ENCODE measurements around the gene HDAC4. TPM values are rescaled to one million over a fixed set of nuclear protein-coding genes. Genes with fewer than 3 reads are reported as not detected.

HDAC4 gene
- total and polyA plus RNA-seq, 4 donors: 2.9 to 37.2 (median 4.4) TPM

DNA sequence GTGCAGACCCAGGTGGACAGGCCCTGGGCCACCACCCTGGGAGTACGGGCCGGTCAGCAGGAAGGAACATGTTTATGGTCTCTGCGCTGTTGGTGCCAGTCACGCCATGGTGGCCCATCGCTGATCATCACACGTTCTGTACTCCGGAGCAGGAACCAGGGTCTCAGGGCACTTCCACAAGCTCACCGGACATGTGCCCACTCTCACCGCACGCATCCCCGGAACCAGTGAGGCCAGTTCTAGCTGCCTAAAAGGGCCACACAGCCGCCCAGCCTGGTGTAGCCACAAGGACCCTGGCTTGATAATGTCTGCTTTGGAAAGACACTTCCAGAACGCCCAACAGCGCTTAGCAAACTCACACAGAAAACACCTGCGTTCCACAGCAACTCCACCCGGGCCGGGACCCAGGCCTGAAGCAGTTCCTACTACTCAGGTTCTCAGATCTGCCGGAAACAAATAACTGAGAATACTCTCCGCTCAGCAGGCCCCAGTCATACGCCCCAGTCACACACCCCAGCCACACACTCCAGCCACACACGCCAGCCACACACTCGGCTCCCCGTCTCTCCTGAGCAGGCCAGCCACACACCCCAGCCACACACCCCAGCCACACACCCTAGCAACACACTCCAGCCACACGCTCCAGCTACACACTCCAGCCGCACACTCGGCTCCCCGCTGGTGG is 123.3 kb downstream of the HDAC4 start:
- H3K27me3 ChIP-seq (ENCODE audit: control insufficient read depth in 4 of 4, insufficient read depth in 4 of 4, low read length in 3 of 4): no peaks in the 10 kb centered on the region
- WGBS: 93% methylated on average over 27 of the region's 27 CpGs
- no peak for TF ChIP-seq GABPA (IDR thresholded peaks at IDR 0.05 in 1 of 2, conservative IDR thresholded peaks at IDR 0.05 in 1 of 2)
- no peak for TF ChIP-seq YY1 (IDR thresholded peaks at IDR 0.05)
- no peak for TF ChIP-seq RAD21 (IDR thresholded peaks at IDR 0.05)
- no peak for TF ChIP-seq SP1 (IDR thresholded peaks at IDR 0.05)
- TF ChIP-seq RXRA (IDR thresholded peaks at IDR 0.05): no peak
- H3K4me3 ChIP-seq (ENCODE audit: low read depth in 1 of 3, low read length in 3 of 3): no peak overlapping the region
- H3K9ac ChIP-seq (ENCODE audit: low read depth in 1 of 2, low read length in 2 of 2): no peak overlapping the region
- no peak overlapping the region for H3K27ac ChIP-seq (ENCODE audit: low read depth in 1 of 2, low read length in 2 of 2)
- H3K4me1 ChIP-seq (ENCODE audit: control insufficient read depth in 4 of 4, insufficient read depth in 4 of 4, low read length in 3 of 4): peaks cover 0 to 6% (median 3%) of the 10 kb centered on the region in 4 donors
- DNase-seq (ENCODE audit: low spot score): no peak
- no peaks in the 10 kb centered on the region for H3K36me3 ChIP-seq (ENCODE audit: control insufficient read depth in 4 of 4, insufficient read depth in 3 of 4, low read depth in 1 of 4, low read length in 3 of 4)
- H3K9me3 ChIP-seq (ENCODE audit: control insufficient read depth in 4 of 4, low read length in 3 of 4): no peaks in the 10 kb centered on the region

DNA sequence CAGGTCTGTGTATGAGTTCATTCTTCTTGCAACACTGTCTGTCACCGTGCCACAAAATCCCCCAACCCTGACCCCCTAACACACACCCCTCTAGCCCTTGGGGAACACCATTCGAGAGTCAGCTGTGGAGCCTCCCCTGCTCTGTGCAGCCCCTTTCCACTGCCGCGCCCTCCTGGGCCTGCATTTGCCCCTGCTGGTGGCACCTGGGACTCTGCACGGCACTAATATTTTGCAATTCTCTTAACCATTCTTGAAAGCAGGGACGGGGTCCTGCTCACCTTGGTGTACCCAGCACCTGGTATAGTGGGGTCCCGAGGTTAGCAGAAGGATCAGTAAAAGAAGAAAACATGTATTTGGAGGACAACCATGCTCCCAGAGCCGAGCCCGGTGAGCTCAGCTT is 124.0 kb downstream of the HDAC4 start:
- Histone ChIP-seq H3K27me3 (ENCODE audit: control insufficient read depth in 4 of 4, insufficient read depth in 4 of 4, low read length in 3 of 4) (no peaks in the 10 kb centered on the region), H3K4me3 (ENCODE audit: low read depth in 1 of 3, low read length in 3 of 3) (no peak overlapping the region), H3K27ac (ENCODE audit: low read depth in 1 of 2, low read length in 2 of 2) (no peak overlapping the region), H3K36me3 (ENCODE audit: control insufficient read depth in 4 of 4, insufficient read depth in 3 of 4, low read depth in 1 of 4, low read length in 3 of 4) (no peaks in the 10 kb centered on the region), H3K9ac (ENCODE audit: low read depth in 1 of 2, low read length in 2 of 2) (no peak overlapping the region), H3K9me3 (ENCODE audit: control insufficient read depth in 4 of 4, low read length in 3 of 4) (no peaks in the 10 kb centered on the region), H3K4me1 (ENCODE audit: control insufficient read depth in 4 of 4, insufficient read depth in 4 of 4, low read length in 3 of 4) (peaks cover 0 to 6% (median 3%) of the 10 kb centered on the region in 4 donors)
- 92% methylated on average over 9 of the region's 9 CpGs for WGBS
- DNase-seq (ENCODE audit: low spot score): no peak
- TF ChIP-seq SP1 (IDR thresholded peaks at IDR 0.05): no peak

DNA sequence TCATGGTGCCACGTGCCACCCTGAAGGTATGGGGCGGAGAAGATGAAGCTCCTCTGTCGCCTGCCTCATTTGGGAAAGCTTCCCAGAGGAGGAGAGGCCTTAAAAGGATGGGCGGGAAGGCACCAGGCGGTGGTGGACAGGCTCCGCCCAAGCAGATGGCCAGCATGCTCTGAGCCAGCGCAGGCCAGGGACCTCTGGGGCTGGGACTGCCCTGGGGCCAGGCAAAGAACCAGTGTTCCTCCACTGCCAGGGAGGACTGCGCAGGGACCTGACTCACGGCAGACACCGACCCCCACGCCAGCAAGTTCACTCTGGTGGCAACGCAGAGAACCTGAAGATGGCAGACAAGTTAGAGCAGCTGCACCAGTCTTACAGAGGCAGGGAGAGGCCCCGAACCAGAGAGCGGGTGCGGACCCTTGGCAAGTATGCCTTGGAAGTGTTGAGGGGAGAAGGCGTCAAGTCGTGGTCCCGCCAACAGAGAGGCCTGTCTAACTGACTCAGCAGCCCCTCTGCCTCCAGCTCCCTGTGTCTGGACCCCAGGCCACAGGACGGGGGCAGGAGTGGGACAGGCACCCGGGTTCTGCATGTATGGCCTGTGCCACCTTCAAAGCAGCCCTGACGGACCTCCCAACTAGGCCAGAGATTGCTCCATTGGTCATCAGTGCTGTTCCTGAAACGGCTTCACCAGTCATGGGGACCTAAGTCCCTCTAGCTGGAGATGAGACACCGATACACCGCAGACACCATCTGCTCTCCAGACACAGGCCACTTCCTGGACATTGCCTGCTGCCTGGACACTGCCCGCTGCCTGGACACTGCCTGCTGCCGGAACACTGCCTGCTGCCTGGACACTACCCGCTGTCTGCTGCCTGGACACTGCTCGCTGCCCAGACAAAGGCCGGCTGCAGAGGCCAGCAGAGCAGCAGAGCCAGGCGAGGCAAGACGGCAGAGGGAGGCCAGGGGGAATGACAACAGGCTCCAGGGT is 124.7 kb downstream of the HDAC4 start:
- H3K9me3 ChIP-seq (ENCODE audit: control insufficient read depth in 4 of 4, low read length in 3 of 4): no peaks in the 10 kb centered on the region
- 88% methylated on average over 31 of the region's 31 CpGs for WGBS
- H3K4me1 ChIP-seq (ENCODE audit: control insufficient read depth in 4 of 4, insufficient read depth in 4 of 4, low read length in 3 of 4): peaks cover 0 to 6% (median 3%) of the 10 kb centered on the region in 4 donors
- no peaks in the 10 kb centered on the region for H3K36me3 ChIP-seq (ENCODE audit: control insufficient read depth in 4 of 4, insufficient read depth in 3 of 4, low read depth in 1 of 4, low read length in 3 of 4)
- H3K27me3 ChIP-seq (ENCODE audit: control insufficient read depth in 4 of 4, insufficient read depth in 4 of 4, low read length in 3 of 4): no peaks in the 10 kb centered on the region
- no peak for DNase-seq (ENCODE audit: low spot score)
- H3K9ac ChIP-seq (ENCODE audit: low read depth in 1 of 2, low read length in 2 of 2): no peak overlapping the region
- peak overlapping the region; percentile 13 to 21 for H3K27ac ChIP-seq (ENCODE audit: low read depth in 1 of 2, low read length in 2 of 2)
- H3K4me3 ChIP-seq (ENCODE audit: low read depth in 1 of 3, low read length in 3 of 3): no peak overlapping the region
- TF ChIP-seq, protein P1, sequence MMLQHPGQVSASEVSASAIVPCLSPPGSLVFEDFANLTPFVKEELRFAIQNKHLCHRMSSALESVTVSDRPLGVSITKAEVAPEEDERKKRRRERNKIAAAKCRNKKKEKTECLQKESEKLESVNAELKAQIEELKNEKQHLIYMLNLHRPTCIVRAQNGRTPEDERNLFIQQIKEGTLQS (IDR thresholded peaks at IDR 0.05): no peak
- TF ChIP-seq RXRA (IDR thresholded peaks at IDR 0.05) (no peak), RAD21 (IDR thresholded peaks at IDR 0.05) (no peak), HNF4A (conservative IDR thresholded peaks at IDR 0.05) (no peak), NR2F2 (IDR thresholded peaks at IDR 0.05) (peak; percentile 17)

DNA sequence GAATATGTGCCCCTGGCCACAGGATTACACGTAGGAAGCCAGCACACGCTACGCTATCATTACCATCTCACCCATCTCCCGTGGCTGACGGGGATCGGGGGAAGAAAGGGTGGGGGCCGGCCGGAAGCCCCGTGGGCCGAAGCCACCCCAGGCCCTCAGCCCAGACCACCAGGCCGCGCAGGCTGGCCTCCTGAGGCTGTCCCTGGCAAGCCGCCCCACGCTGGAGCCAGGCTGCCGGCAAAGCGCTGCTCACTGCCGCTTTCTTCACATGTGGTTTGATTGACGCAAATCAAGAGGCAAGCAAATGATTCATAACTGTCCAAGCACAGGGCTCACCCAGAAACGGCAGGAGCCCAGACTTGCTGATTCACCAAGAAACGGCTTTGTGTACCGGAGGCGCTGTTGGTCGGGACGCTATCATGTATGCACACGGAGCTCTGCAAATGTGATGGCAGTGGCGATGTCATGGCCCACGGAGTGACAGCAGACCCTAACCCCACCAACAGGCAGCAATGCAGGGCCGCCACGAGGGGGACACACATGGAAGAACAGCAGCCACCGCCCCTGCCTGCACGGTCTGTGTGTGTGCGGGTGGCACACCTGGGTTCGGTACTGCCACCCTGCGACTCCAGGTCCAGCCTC is 125.7 kb downstream of the HDAC4 start:
- 80% methylated on average over 34 of the region's 34 CpGs for WGBS
- peaks cover 0 to 6% (median 2%) of the 10 kb centered on the region in 4 donors for H3K4me1 ChIP-seq (ENCODE audit: control insufficient read depth in 4 of 4, insufficient read depth in 4 of 4, low read length in 3 of 4)
- H3K27ac ChIP-seq (ENCODE audit: low read depth in 1 of 2, low read length in 2 of 2): peak overlapping the region; percentile 4 to 15
- H3K9me3 ChIP-seq (ENCODE audit: control insufficient read depth in 4 of 4, low read length in 3 of 4): no peaks in the 10 kb centered on the region
- no peak overlapping the region for H3K9ac ChIP-seq (ENCODE audit: low read depth in 1 of 2, low read length in 2 of 2)
- H3K4me3 ChIP-seq (ENCODE audit: low read depth in 1 of 3, low read length in 3 of 3): no peak overlapping the region
- DNase-seq (ENCODE audit: low spot score): no peak
- no peaks in the 10 kb centered on the region for H3K36me3 ChIP-seq (ENCODE audit: control insufficient read depth in 4 of 4, insufficient read depth in 3 of 4, low read depth in 1 of 4, low read length in 3 of 4)
- H3K27me3 ChIP-seq (ENCODE audit: control insufficient read depth in 4 of 4, insufficient read depth in 4 of 4, low read length in 3 of 4): no peaks in the 10 kb centered on the region
- TF ChIP-seq JUND (IDR thresholded peaks at IDR 0.05) (no peak), FOXA1 (IDR thresholded peaks at IDR 0.05) (no peak), FOXA2 (IDR thresholded peaks at IDR 0.05) (no peak), EGR1 (IDR thresholded peaks at IDR 0.05; ENCODE audit: low read depth in 2 of 2) (no peak), HNF4G (IDR thresholded peaks at IDR 0.05) (no peak), HNF4A (conservative IDR thresholded peaks at IDR 0.05) (no peak), RXRA (IDR thresholded peaks at IDR 0.05) (no peak), RAD21 (IDR thresholded peaks at IDR 0.05) (no peak)
- TF ChIP-seq, protein P2, sequence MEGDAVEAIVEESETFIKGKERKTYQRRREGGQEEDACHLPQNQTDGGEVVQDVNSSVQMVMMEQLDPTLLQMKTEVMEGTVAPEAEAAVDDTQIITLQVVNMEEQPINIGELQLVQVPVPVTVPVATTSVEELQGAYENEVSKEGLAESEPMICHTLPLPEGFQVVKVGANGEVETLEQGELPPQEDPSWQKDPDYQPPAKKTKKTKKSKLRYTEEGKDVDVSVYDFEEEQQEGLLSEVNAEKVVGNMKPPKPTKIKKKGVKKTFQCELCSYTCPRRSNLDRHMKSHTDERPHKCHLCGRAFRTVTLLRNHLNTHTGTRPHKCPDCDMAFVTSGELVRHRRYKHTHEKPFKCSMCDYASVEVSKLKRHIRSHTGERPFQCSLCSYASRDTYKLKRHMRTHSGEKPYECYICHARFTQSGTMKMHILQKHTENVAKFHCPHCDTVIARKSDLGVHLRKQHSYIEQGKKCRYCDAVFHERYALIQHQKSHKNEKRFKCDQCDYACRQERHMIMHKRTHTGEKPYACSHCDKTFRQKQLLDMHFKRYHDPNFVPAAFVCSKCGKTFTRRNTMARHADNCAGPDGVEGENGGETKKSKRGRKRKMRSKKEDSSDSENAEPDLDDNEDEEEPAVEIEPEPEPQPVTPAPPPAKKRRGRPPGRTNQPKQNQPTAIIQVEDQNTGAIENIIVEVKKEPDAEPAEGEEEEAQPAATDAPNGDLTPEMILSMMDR (IDR thresholded peaks at IDR 0.05; ENCODE audit: low read depth, low read length, missing input control): no peak
- TF ChIP-seq, protein P3, sequence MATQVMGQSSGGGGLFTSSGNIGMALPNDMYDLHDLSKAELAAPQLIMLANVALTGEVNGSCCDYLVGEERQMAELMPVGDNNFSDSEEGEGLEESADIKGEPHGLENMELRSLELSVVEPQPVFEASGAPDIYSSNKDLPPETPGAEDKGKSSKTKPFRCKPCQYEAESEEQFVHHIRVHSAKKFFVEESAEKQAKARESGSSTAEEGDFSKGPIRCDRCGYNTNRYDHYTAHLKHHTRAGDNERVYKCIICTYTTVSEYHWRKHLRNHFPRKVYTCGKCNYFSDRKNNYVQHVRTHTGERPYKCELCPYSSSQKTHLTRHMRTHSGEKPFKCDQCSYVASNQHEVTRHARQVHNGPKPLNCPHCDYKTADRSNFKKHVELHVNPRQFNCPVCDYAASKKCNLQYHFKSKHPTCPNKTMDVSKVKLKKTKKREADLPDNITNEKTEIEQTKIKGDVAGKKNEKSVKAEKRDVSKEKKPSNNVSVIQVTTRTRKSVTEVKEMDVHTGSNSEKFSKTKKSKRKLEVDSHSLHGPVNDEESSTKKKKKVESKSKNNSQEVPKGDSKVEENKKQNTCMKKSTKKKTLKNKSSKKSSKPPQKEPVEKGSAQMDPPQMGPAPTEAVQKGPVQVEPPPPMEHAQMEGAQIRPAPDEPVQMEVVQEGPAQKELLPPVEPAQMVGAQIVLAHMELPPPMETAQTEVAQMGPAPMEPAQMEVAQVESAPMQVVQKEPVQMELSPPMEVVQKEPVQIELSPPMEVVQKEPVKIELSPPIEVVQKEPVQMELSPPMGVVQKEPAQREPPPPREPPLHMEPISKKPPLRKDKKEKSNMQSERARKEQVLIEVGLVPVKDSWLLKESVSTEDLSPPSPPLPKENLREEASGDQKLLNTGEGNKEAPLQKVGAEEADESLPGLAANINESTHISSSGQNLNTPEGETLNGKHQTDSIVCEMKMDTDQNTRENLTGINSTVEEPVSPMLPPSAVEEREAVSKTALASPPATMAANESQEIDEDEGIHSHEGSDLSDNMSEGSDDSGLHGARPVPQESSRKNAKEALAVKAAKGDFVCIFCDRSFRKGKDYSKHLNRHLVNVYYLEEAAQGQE (IDR thresholded peaks at IDR 0.05): no peak
